HCT116 (cell line): Measurements from ENCODE around the gene UPK3A. TPM values are rescaled to one million over a fixed set of nuclear protein-coding genes. Genes with fewer than 3 reads are reported as not detected.
"Not testable (repeated sequence)": the region's sequence is repeated elsewhere in the genome, so short reads cannot be mapped to it uniquely, and the experiment has no call there.

Experiments
- ATAC-seq: fragments of 200-7000 bp; cut with Tn5 transposase; 2 replicates; pipeline ENCODE4 v1.9.1; 2020; ENCODE audit warnings: mild to moderate bottlenecking, moderate library complexity
- BruUV-seq: library from RNA; stranded (reverse); fragments of 400-500 nt; replicated peaks from 2 replicates; lab custom pipeline; 2021; lab: Mats Ljungman, UMichigan
- CTCF ChIA-PET: fragments of 300-600 bp; sonication (Branson Sonifier 250); formaldehyde crosslinking; loops from one replicate; lab custom pipeline; 2021; ENCODE audit warnings: antibody characterized with exemption; lab: Charles Lee
- POLR2A ChIA-PET: fragments of 300-600, 350-600 bp; sonication (Branson Sonifier 250); formaldehyde crosslinking; loops from one replicate; lab custom pipeline; 2021; ENCODE audit warnings: antibody characterized with exemption; lab: Charles Lee
- RAD21 ChIA-PET, 2 experiments: fragments of 300-600 bp; sonication (Branson Sonifier 250); formaldehyde crosslinking; loops; one replicate each; lab custom pipeline; 2023; ENCODE audit warnings: low total read pairs in 2 of 2; ENCODE audit not compliant: uncharacterized antibody in 2 of 2, unreplicated experiment in 2 of 2, low non-redundant PET in 1 of 2; lab: Charles Lee
- DNase-seq: peaks from one replicate; pipeline ENCODE4 v3.0.0-alpha.2; 2010; ENCODE audit warnings: low read depth, low spot score
- H2AFZ ChIP-seq: fragments of 200-600 bp; shearing (Covaris generic), sonication (generic); 2 replicates; pipeline ENCODE4 v1.6.1; 2017; ENCODE audit warnings: low read depth, mixed run types, mixed read lengths, antibody characterized with exemption, low read length; ENCODE audit not compliant: poor library complexity, severe bottlenecking
- H3K27ac ChIP-seq: 2 replicates; pipeline ENCODE4 v1.5.1; 2012; ENCODE audit warnings: low read depth, low read length
- H3K27me3 ChIP-seq: fragments of 200-600 bp; sonication (generic); 2 replicates; pipeline ENCODE4 v1.6.1; 2016; ENCODE audit warnings: mixed run types, low read length, mixed read lengths; ENCODE audit not compliant: insufficient read depth
- H3K36me3 ChIP-seq, 2 experiments: fragments of 200-500 bp in 1 of 2; fragments of 200-600 bp in 1 of 2; sonication (Bioruptor generic) in 1 of 2; sonication (generic) in 1 of 2; 2 replicates each; pipeline versions ENCODE4 v1.5.1 to v1.6.1; 2014 to 2016; ENCODE audit warnings: low read length in 2 of 2, inconsistent platforms in 1 of 2, mixed read lengths in 1 of 2, mixed run types in 1 of 2; ENCODE audit not compliant: insufficient read depth in 2 of 2, control insufficient read depth in 1 of 2
- H3K4me1 ChIP-seq, 2 experiments: fragments of 200-600 bp in 1 of 2; sonication (generic) in 1 of 2; 2 replicates each; pipeline versions ENCODE4 v1.5.1 to v1.6.1; 2012 to 2017; ENCODE audit warnings: low read length in 2 of 2, inconsistent platforms in 1 of 2, mild to moderate bottlenecking in 1 of 2, mixed read lengths in 1 of 2, mixed run types in 1 of 2, moderate library complexity in 1 of 2; ENCODE audit not compliant: insufficient read depth in 2 of 2, control insufficient read depth in 1 of 2
- H3K4me2 ChIP-seq: fragments of 200-600 bp; sonication (generic); 2 replicates; pipeline ENCODE4 v1.6.1; 2017; ENCODE audit warnings: mixed run types, low read length, mixed read lengths
- H3K4me3 ChIP-seq, 2 experiments: fragments of 200-600 bp in 1 of 2; sonication (generic) in 1 of 2; replicated peaks in 1 of 2; 2 replicates each; pipeline ENCODE4 v1.5.1; 2011 to 2016; ENCODE audit warnings: low read length in 2 of 2, control low read depth in 1 of 2, low read depth in 1 of 2, mild to moderate bottlenecking in 1 of 2, mixed read lengths in 1 of 2, mixed run types in 1 of 2
- H3K79me2 ChIP-seq: fragments of 200-600 bp; sonication (generic); 2 replicates; pipeline ENCODE4 v1.6.1; 2017; ENCODE audit warnings: mild to moderate bottlenecking, mixed run types, low read length, moderate library complexity, mixed read lengths; ENCODE audit not compliant: insufficient read depth
- H3K9ac ChIP-seq: fragments of 200-600 bp; sonication (generic); 2 replicates; pipeline ENCODE4 v1.6.1; 2016; ENCODE audit warnings: low read length, mixed read lengths
- H3K9me2 ChIP-seq: fragments of 200-600 bp; sonication (generic), shearing (Covaris generic); 2 replicates; pipeline ENCODE4 v1.6.1; 2017; ENCODE audit warnings: mixed run types, mild to moderate bottlenecking, moderate library complexity; ENCODE audit not compliant: insufficient read depth
- H3K9me3 ChIP-seq, 2 experiments: fragments of 200-500 bp in 1 of 2; fragments of 200-600 bp in 1 of 2; sonication (Bioruptor generic) in 1 of 2; sonication (generic) in 1 of 2; 2 replicates each; pipeline ENCODE4 v1.6.1; 2014 to 2017; ENCODE audit warnings: low read length in 2 of 2, mixed read lengths in 2 of 2, inconsistent platforms in 1 of 2, low read depth in 1 of 2, mild to moderate bottlenecking in 1 of 2, mixed run types in 1 of 2, moderate library complexity in 1 of 2; ENCODE audit not compliant: control insufficient read depth in 1 of 2, insufficient read depth in 1 of 2
- H4K20me1 ChIP-seq: fragments of 200-600 bp; sonication (generic), shearing (Covaris generic); 2 replicates; pipeline ENCODE4 v1.6.1; 2017; ENCODE audit warnings: mixed run types, mild to moderate bottlenecking, moderate library complexity; ENCODE audit not compliant: insufficient read depth
- ATF3 ChIP-seq: IDR thresholded peaks from 2 replicates; pipeline ENCODE4 v1.6.1; 2012
- CBX3 ChIP-seq: IDR thresholded peaks from 2 replicates; pipeline ENCODE4 v1.6.1; 2012; ENCODE audit warnings: low read depth
- CEBPB ChIP-seq: IDR thresholded peaks from 2 replicates; pipeline ENCODE4 v1.6.1; 2012; ENCODE audit warnings: low read depth
- EGR1 ChIP-seq: IDR thresholded peaks from 2 replicates; pipeline ENCODE4 v1.6.1; 2012; ENCODE audit warnings: low read depth
- EZH2phosphoT487 ChIP-seq: fragments of 200-600 bp; IDR thresholded peaks from 2 replicates; pipeline ENCODE4 v1.6.1; 2018; ENCODE audit warnings: antibody characterized with exemption, borderline replicate concordance
- FOSL1 ChIP-seq: IDR thresholded peaks from 2 replicates; pipeline ENCODE4 v1.6.1; 2012; ENCODE audit warnings: low read depth
- JUND ChIP-seq: IDR thresholded peaks from 2 replicates; pipeline ENCODE4 v1.6.1; 2012
- POLR2A ChIP-seq: IDR thresholded peaks from 2 replicates; pipeline ENCODE4 v1.7.0; 2011; ENCODE audit warnings: borderline replicate concordance; ENCODE audit not compliant: insufficient read depth, insufficient read length; ENCODE audit errors: extremely low read depth
- POLR2AphosphoS5 ChIP-seq: IDR thresholded peaks from 2 replicates; pipeline ENCODE4 v1.6.1; 2011; ENCODE audit warnings: mild to moderate bottlenecking, low read depth, low read length, moderate library complexity
- SRF ChIP-seq: IDR thresholded peaks from 2 replicates; pipeline ENCODE4 v1.6.1; 2012; ENCODE audit warnings: low read depth
- TCF7L2 ChIP-seq: IDR thresholded peaks from 2 replicates; pipeline ENCODE4 v1.7.0; 2011; ENCODE audit warnings: borderline replicate concordance, inconsistent platforms; ENCODE audit not compliant: insufficient read depth, insufficient read length; ENCODE audit errors: extremely low read depth
- YY1 ChIP-seq: IDR thresholded peaks from 2 replicates; pipeline ENCODE4 v1.6.1; 2011; ENCODE audit warnings: low read length, low read depth, moderate library complexity, mild to moderate bottlenecking; ENCODE audit not compliant: insufficient replicate concordance; ENCODE audit errors: extremely low read depth
- ZNF274 ChIP-seq: fragments of 200-500 bp; sonication (Bioruptor generic); IDR thresholded peaks from 2 replicates; pipeline ENCODE4 v1.6.1; 2014; ENCODE audit warnings: mild to moderate bottlenecking, low read depth, low read length, inconsistent platforms
- intact Hi-C: fragments of 100-400 bp; cut with micrococcal nuclease; formaldehyde crosslinking; loops from 2 replicates; pipeline ENCODE4 v1.10.0; 2022
- total RNA-seq: library from RNA; stranded (reverse); gene quantifications from one replicate; pipeline ENCODE4 v1.2.1, GENCODE V29; 2021; ENCODE audit not compliant: unreplicated experiment

Gene UPK3A
- total RNA-seq, 1 experiment from 2014 or later = not detected

DNA sequence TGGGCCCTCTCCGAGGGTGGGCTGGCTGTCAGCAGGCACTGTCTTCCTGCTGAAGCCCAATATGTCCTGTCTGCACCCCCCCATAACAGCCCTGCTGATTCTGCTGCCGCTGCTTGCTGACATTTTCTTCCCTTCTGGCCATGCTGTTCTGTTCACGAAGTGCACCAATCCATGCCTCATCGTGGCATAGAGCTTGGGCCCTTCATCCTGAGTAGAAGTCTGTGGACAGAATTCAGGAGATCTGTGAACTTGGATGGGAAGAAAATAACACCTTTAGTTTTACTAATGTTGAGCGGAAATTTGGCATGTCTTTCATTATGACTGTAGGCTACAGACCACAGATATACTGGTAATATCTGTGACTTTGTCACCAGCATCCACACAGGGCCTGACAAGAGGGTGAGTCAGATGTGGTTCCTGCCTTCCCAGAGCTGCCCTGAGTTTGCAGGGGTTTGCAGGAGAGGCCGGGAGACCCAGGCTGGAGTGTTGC lies 29.9 kb upstream of the UPK3A start:
- Histone ChIP-seq H3K27me3 (no peaks in the 10 kb centered on the region), H3K27ac (no peak overlapping the region), H3K4me1 (peaks cover 0 to 7% of the 10 kb centered on the region in 2 experiments; a peak in 2 of 4 replicates), H3K9ac (no peak overlapping the region), H4K20me1 (no peaks in the 10 kb centered on the region), H3K4me3 (no peak overlapping the region), H3K79me2 (no peaks in the 10 kb centered on the region), H3K4me2 (no peak overlapping the region), H3K36me3 (no peaks in the 10 kb centered on the region), H3K9me2 (no peaks in the 10 kb centered on the region), H3K9me3 (no peaks in the 10 kb centered on the region), H2AFZ (no peak overlapping the region)
- TF ChIP-seq FOSL1 = no peak
- TF ChIP-seq EGR1 = no peak
- TF ChIP-seq TCF7L2 = no peak
- no peak for TF ChIP-seq SRF
- no peak for TF ChIP-seq YY1
- TF ChIP-seq POLR2AphosphoS5 = no peak
- TF ChIP-seq JUND = no peak
- TF ChIP-seq ZNF274 = no peak
- no peak for TF ChIP-seq POLR2A
- TF ChIP-seq CBX3 = no peak
- no peak for TF ChIP-seq ATF3
- TF ChIP-seq CEBPB = no peak
- TF ChIP-seq EZH2phosphoT487 = no peak
- intact Hi-C loops = no loop called here
- no TSS peak for BruUV-seq
- POLR2A ChIA-PET = no interaction called here
- ATAC-seq = no peak
- CTCF ChIA-PET = no interaction called here
- RAD21 ChIA-PET = no interaction called here
- DNase-seq = no peak

GRCh38 chr22:45257941-45258340 lies 26.8 kb upstream of the UPK3A start:
- H3K9me2 ChIP-seq, H3K9ac ChIP-seq, H3K79me2 ChIP-seq, H3K4me1 ChIP-seq, H3K36me3 ChIP-seq, DNase-seq, H4K20me1 ChIP-seq, H3K27me3 ChIP-seq, H2AFZ ChIP-seq, H3K4me3 ChIP-seq, intact Hi-C loops, ATAC-seq, POLR2A ChIA-PET, BruUV-seq, H3K9me3 ChIP-seq, H3K4me2 ChIP-seq, CTCF ChIA-PET, RAD21 ChIA-PET, H3K27ac ChIP-seq: not testable (repeated sequence)
